NCI-H2081 treated with DMSO at 0.1 percent for 48 hours (cell line): ENCODE results near the gene SSR4.
A peak's percentile ranks its signal among the peaks of the same experiment; 100 is the strongest.

Source experiments
- DNase-seq: peaks from one replicate; lab custom pipeline; 2025; lab: John Stamatoyannopoulos, UW

Gene SSR4

GRCh38 chrX:153781428-153782047 is 12.9 kb upstream of the SSR4 start:
- no peak for DNase-seq

GRCh38 chrX:153782313-153782712 is 12.2 kb upstream of the SSR4 start:
- DNase-seq, result peak; percentile 58

- no peak for DNase-seq
Observed at GRCh38 chrX:153782871-153783270, 11.6 kb upstream of the SSR4 start.

- no peak for DNase-seq
Observed at GRCh38 chrX:153783378-153784013, 11.0 kb upstream of the SSR4 start.

GRCh38 chrX:153784325-153784967 is 10.0 kb upstream of the SSR4 start:
- DNase-seq, result no peak

- no peak for DNase-seq
Observed at GRCh38 chrX:153786669-153787068, 7.8 kb upstream of the SSR4 start.

GRCh38 chrX:153789654-153790053 is 4.8 kb upstream of the SSR4 start:
- no peak for DNase-seq

- no peak for DNase-seq
Observed at GRCh38 chrX:153791104-153791852, 3.2 kb upstream of the SSR4 start.

- DNase-seq, result no peak
Observed at GRCh38 chrX:153792368-153792767, 2.1 kb upstream of the SSR4 start.

- no peak for DNase-seq
Observed at GRCh38 chrX:153793291-153793690, 1.2 kb upstream of the SSR4 start.

- DNase-seq, result no peak
Observed at GRCh38 chrX:153794897-153795816, 689 bp downstream of the SSR4 start.

- DNase-seq, result no peak
Observed at GRCh38 chrX:153797415-153798015, 3.0 kb downstream of the SSR4 start.

- no peak for DNase-seq
Observed at GRCh38 chrX:153799326-153799725, 4.9 kb downstream of the SSR4 start.

- DNase-seq, result no peak
Observed at GRCh38 chrX:153800177-153800722, 5.8 kb downstream of the SSR4 start.

- no peak for DNase-seq
Observed at GRCh38 chrX:153800746-153801145, 6.3 kb downstream of the SSR4 start.

GRCh38 chrX:153801669-153802068 is 7.2 kb downstream of the SSR4 start:
- no peak for DNase-seq

- no peak for DNase-seq
Observed at GRCh38 chrX:153802513-153803045, 8.1 kb downstream of the SSR4 start.

GRCh38 chrX:153803211-153804099 is 9.0 kb downstream of the SSR4 start:
- DNase-seq, result no peak

- DNase-seq, result no peak
Observed at GRCh38 chrX:153804100-153804595, 9.7 kb downstream of the SSR4 start.
